K562 (cell line): Measurements from ENCODE around the gene CROT. TPM values are rescaled to one million over a fixed set of nuclear protein-coding genes. Genes with fewer than 3 reads are reported as not detected.

Source experiments
- ATAC-seq: fragments of 200-7000 bp; cut with Tn5 transposase; 3 replicates; pipeline ENCODE4 v1.9.1; 2020; ENCODE audit warnings: moderate library complexity
- BruUV-seq: library from RNA; stranded (reverse); fragments of 400-500 nt; replicated peaks from 2 replicates; lab custom pipeline; 2021; lab: Mats Ljungman, UMichigan
- CTCF ChIA-PET: fragments of 300-600 bp; formaldehyde crosslinking; extraction: SDS; loops from one replicate; lab custom pipeline; 2021; ENCODE audit warnings: low intra/inter-chr PET ratio; lab: Yijun Ruan, JAX
- POLR2A ChIA-PET: fragments of 300-600, 350-650 bp; sonication (Branson Sonifier 250); formaldehyde crosslinking; extraction: SDS; loops from one replicate; lab custom pipeline; 2021; ENCODE audit warnings: antibody characterized with exemption, inconsistent platforms; lab: Yijun Ruan, JAX
- DNase-seq, 4 experiments: peaks; one replicate each; pipeline versions ENCODE4 v3.0.0 to v3.0.0-alpha.2; 2011 to 2018; ENCODE audit warnings: low spot score in 3 of 4, mixed read lengths in 3 of 4; ENCODE audit errors: extremely low read depth in 1 of 4
- FAIRE-seq: peaks from 2 replicates; lab custom pipeline; 2011; peaks lifted over from hg19 to GRCh38; lab: Jason Lieb, UNC
- H2AFZ ChIP-seq: 2 replicates; pipeline ENCODE4 v1.6.0; 2011; ENCODE audit warnings: low read depth, low read length, control low read depth, inconsistent platforms
- H3K27ac ChIP-seq: fragments of 200-600 bp; 3 replicates; pipeline ENCODE4 v1.8.0; 2011; ENCODE audit warnings: low read depth, mild to moderate bottlenecking, control low read depth, inconsistent platforms, low read length, moderate library complexity, mixed read lengths; ENCODE audit errors: extremely low read depth
- H3K27me3 ChIP-seq, 2 experiments: fragments of 300-600 bp in 1 of 2; 2 replicates in 1 of 2; 3 replicates in 1 of 2; pipeline versions ENCODE4 v1.6.0 to v1.8.0; 2011; ENCODE audit warnings: inconsistent platforms in 2 of 2, low read length in 2 of 2, mild to moderate bottlenecking in 1 of 2, mixed read lengths in 1 of 2, moderate library complexity in 1 of 2; ENCODE audit not compliant: control insufficient read depth in 2 of 2, insufficient read depth in 2 of 2
- H3K36me3 ChIP-seq: fragments of 300-600 bp; 3 replicates; pipeline ENCODE4 v1.8.0; 2011; ENCODE audit warnings: mild to moderate bottlenecking, low read length, inconsistent platforms; ENCODE audit not compliant: control insufficient read depth, insufficient read depth
- H3K4me1 ChIP-seq, 2 experiments: fragments of 200-600 bp in 1 of 2; replicated peaks in 1 of 2; 2 replicates in 1 of 2; 3 replicates in 1 of 2; pipeline versions ENCODE4 v1.5.1 to v1.8.0; 2011; ENCODE audit warnings: inconsistent platforms in 2 of 2, low read length in 2 of 2, mild to moderate bottlenecking in 1 of 2, mixed read lengths in 1 of 2, moderate library complexity in 1 of 2; ENCODE audit not compliant: control insufficient read depth in 2 of 2, insufficient read depth in 2 of 2
- H3K4me2 ChIP-seq: 2 replicates; pipeline ENCODE4 v1.6.1; 2011; ENCODE audit warnings: low read length, control low read depth, inconsistent platforms, mixed read lengths; ENCODE audit not compliant: insufficient read depth
- H3K4me3 ChIP-seq: fragments of 200-600 bp; sonication (generic), shearing (Covaris generic); 2 replicates; pipeline ENCODE4 v1.5.1; 2016; ENCODE audit warnings: control low read depth, inconsistent platforms
- H3K79me2 ChIP-seq: fragments of 200-600 bp; 3 replicates; pipeline ENCODE4 v1.8.0; 2011; ENCODE audit warnings: low read length, inconsistent platforms; ENCODE audit not compliant: control insufficient read depth, insufficient read depth
- H3K9ac ChIP-seq, 2 experiments: 2 replicates each; pipeline versions ENCODE4 v1.6.0 to v1.6.1; 2011; ENCODE audit warnings: low read depth in 2 of 2, low read length in 2 of 2, control low read depth in 1 of 2, inconsistent platforms in 1 of 2, mild to moderate bottlenecking in 1 of 2, mixed read lengths in 1 of 2; ENCODE audit not compliant: insufficient read depth in 1 of 2
- H3K9me1 ChIP-seq: one replicate; pipeline ENCODE4 v1.6.0; 2011; ENCODE audit warnings: inconsistent platforms, mild to moderate bottlenecking, low read length, moderate library complexity; ENCODE audit not compliant: control insufficient read depth, insufficient read depth
- H3K9me3 ChIP-seq: replicated peaks from 2 replicates; pipeline ENCODE4 v1.5.1; 2011; ENCODE audit warnings: low read depth, low read length, inconsistent platforms; ENCODE audit not compliant: control insufficient read depth, insufficient read depth
- H4K20me1 ChIP-seq: replicated peaks from 2 replicates; pipeline ENCODE4 v1.6.1; 2011; ENCODE audit warnings: low read length, inconsistent platforms, mixed read lengths; ENCODE audit not compliant: control insufficient read depth, insufficient read depth
- GABPB2 ChIP-seq: fragments of 250-450 bp; sonication (Bioruptor Pico); conservative IDR thresholded peaks from 2 replicates; pipeline ENCODE4 v1.5.1; 2021; ENCODE audit warnings: mild to moderate bottlenecking
- HMG20B ChIP-seq: fragments of 250-450 bp; sonication (Bioruptor Pico); IDR thresholded peaks from 2 replicates; pipeline ENCODE4 v1.5.0; 2021; ENCODE audit warnings: mild to moderate bottlenecking
- LCOR ChIP-seq: sonication (generic); formaldehyde crosslinking; IDR thresholded peaks from 2 replicates; pipeline ENCODE4 v1.8.0; 2022; ENCODE audit warnings: mild to moderate bottlenecking, missing genetic modification reagents
- MXI1 ChIP-seq: IDR thresholded peaks from 2 replicates; pipeline ENCODE4 v1.6.1; 2011; ENCODE audit warnings: low read depth, mild to moderate bottlenecking, improper control_type of control experiment, low read length
- RFX5 ChIP-seq: IDR thresholded peaks from 2 replicates; pipeline ENCODE4 v1.6.1; 2011; ENCODE audit warnings: low read depth, mild to moderate bottlenecking, improper control_type of control experiment, low read length
- SMAD3 ChIP-seq: fragments of 450-650 bp; formaldehyde crosslinking; conservative IDR thresholded peaks from 2 replicates; pipeline ENCODE4 v1.4.0; 2020; ENCODE audit warnings: mild to moderate bottlenecking
- ZBTB8A ChIP-seq: fragments of 450-650 bp; IDR thresholded peaks from 2 replicates; pipeline ENCODE4 v1.6.1; 2018; ENCODE audit warnings: mild to moderate bottlenecking, moderate library complexity; ENCODE audit not compliant: partially characterized antibody
- ZNF175 ChIP-seq: fragments of 200-800 bp; sonication (Bioruptor generic); IDR thresholded peaks from 2 replicates; pipeline ENCODE4 v1.6.1; 2016; ENCODE audit warnings: low read depth, mild to moderate bottlenecking, missing genetic modification characterization, missing compliant biosample characterization
- ZNF395 ChIP-seq: fragments of 200-800 bp; sonication (Bioruptor generic); IDR thresholded peaks from 2 replicates; pipeline ENCODE4 v1.6.1; 2017; ENCODE audit warnings: missing genetic modification characterization, missing compliant biosample characterization
- WGBS: fragments of 100-300 bp; shearing (Covaris generic); methylation state at CpG from one replicate; pipeline ENCODE4 v1.1.6; 2016; ENCODE audit warnings: low coverage, mixed read lengths; ENCODE audit not compliant: insufficient coverage; ENCODE audit errors: missing lambda C conversion rate; 5-methylcytosine and 5-hydroxymethylcytosine counted together
- in situ Hi-C: fragments of 300-500 bp; cut with MboI; formaldehyde crosslinking; loops from 4 replicates; pipeline ENCODE4 v1.15.0; 2018; ENCODE audit warnings: inconsistent platforms, mixed read lengths
- intact Hi-C: fragments of 100-400 bp; cut with micrococcal nuclease; formaldehyde crosslinking; loops from 2 replicates; pipeline ENCODE4 v1.14.2; 2022
- polyA plus RNA-seq, 8 experiments: library from polyadenylated mRNA; depleted of rRNA in 4 of 8; stranded (reverse) in 5 of 8; unstranded in 3 of 8; fragments of >200 nt; fragmentation: Nextera tagmentation in 2 of 8; fragmentation: Illumina TruSeq in 1 of 8; extraction: Ambion mirVana in 2 of 8; extraction: Trizol in 1 of 8; gene quantifications; 2 replicates each; pipeline versions ENCODE4 v1.2.1 to v1.2.3, GENCODE V29; 2011 to 2014; ENCODE audit warnings: inconsistent platforms in 1 of 8, missing spikeins in 1 of 8
- total RNA-seq, 7 experiments: library from RNA; depleted of rRNA in 6 of 7; stranded (reverse); fragments of >200 nt in 6 of 7; fragmentation: Illumina TruSeq in 2 of 7; extraction: Trizol in 2 of 7; gene quantifications; 2 replicates each; pipeline versions ENCODE4 v1.2.1 to v1.2.3, GENCODE V29; 2011 to 2021; ENCODE audit warnings: low replicate concordance in 1 of 7
- TF ChIP-seq, protein P1 (sequence below), 2 experiments: fragments of 450-650 bp; IDR thresholded peaks; 2 replicates each; pipeline ENCODE4 v1.6.1; 2018; ENCODE audit warnings: mild to moderate bottlenecking in 2 of 2, low read depth in 1 of 2; ENCODE audit not compliant: partially characterized antibody in 2 of 2

The CROT gene
- total and polyA plus RNA-seq, 9 of the 15 experiments (the other 6 are each of a cell fraction or from before 2014, with no cell fraction given) = 2.5 to 8.1 (median 5.1) TPM

- CTCF ChIA-PET = no interaction called here
- 52% methylated on average over 2 of the region's 2 CpGs for WGBS
- no peak for FAIRE-seq
These were observed 15.9 kb downstream of the CROT start for GRCh38 chr7:87361320-87361719.

DNA sequence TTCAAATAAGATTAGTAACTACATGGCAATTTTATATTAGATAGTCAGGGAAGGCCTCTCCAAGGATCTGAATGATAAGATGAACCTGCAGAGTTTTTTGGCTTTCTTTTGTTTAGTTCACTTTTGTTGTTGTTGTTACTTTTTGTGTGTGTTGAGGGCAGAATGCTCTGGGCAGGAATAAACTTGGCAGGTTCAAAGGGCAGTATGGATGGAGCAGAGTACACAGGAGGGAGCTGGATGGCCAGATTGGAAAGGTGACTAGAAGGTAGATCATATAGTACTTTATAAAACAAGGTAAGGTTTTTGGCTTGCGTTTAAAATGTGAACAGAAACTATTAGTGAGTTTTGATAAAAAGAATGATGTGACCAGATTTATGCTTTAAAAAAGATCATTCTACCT is 17.9 kb downstream of the CROT start:
- H2AFZ ChIP-seq = no peak overlapping the region
- ChIA-PET CTCF (no interaction called here), POLR2A (no interaction called here)
- DNase-seq (no peak), ATAC-seq (no peak), FAIRE-seq (no peak)
- H3K27me3 ChIP-seq = no peaks in the 10 kb centered on the region
- no peak overlapping the region for H3K27ac ChIP-seq
- no peak overlapping the region for H3K9ac ChIP-seq
- H3K9me1 ChIP-seq = no peaks in the 10 kb centered on the region
- H3K36me3 ChIP-seq = no peaks in the 10 kb centered on the region
- H4K20me1 ChIP-seq = no peaks in the 10 kb centered on the region
- in situ Hi-C loops (no loop called here), intact Hi-C loops (no loop called here)
- H3K9me3 ChIP-seq = no peaks in the 10 kb centered on the region
- H3K4me3 ChIP-seq = no peak overlapping the region
- WGBS = 20% methylated on average over 1 of the region's 1 CpG
- no TSS peak for BruUV-seq
- H3K79me2 ChIP-seq = no peaks in the 10 kb centered on the region
- H3K4me1 ChIP-seq = peaks cover 0 to 7% of the 10 kb centered on the region in 2 experiments; a peak in 3 of 5 replicates
- no peak overlapping the region for H3K4me2 ChIP-seq
- TF ChIP-seq GABPB2 = no peak
- no peak for TF ChIP-seq ZNF395 (CRISPR knock-in tag)
- TF ChIP-seq ZBTB8A = no peak
- TF ChIP-seq LCOR (CRISPR knock-in tag) = no peak
- TF ChIP-seq RFX5 = no peak
- no peak for TF ChIP-seq MXI1
- no peak for TF ChIP-seq ZNF175 (CRISPR knock-in tag)
- TF ChIP-seq, protein P1, sequence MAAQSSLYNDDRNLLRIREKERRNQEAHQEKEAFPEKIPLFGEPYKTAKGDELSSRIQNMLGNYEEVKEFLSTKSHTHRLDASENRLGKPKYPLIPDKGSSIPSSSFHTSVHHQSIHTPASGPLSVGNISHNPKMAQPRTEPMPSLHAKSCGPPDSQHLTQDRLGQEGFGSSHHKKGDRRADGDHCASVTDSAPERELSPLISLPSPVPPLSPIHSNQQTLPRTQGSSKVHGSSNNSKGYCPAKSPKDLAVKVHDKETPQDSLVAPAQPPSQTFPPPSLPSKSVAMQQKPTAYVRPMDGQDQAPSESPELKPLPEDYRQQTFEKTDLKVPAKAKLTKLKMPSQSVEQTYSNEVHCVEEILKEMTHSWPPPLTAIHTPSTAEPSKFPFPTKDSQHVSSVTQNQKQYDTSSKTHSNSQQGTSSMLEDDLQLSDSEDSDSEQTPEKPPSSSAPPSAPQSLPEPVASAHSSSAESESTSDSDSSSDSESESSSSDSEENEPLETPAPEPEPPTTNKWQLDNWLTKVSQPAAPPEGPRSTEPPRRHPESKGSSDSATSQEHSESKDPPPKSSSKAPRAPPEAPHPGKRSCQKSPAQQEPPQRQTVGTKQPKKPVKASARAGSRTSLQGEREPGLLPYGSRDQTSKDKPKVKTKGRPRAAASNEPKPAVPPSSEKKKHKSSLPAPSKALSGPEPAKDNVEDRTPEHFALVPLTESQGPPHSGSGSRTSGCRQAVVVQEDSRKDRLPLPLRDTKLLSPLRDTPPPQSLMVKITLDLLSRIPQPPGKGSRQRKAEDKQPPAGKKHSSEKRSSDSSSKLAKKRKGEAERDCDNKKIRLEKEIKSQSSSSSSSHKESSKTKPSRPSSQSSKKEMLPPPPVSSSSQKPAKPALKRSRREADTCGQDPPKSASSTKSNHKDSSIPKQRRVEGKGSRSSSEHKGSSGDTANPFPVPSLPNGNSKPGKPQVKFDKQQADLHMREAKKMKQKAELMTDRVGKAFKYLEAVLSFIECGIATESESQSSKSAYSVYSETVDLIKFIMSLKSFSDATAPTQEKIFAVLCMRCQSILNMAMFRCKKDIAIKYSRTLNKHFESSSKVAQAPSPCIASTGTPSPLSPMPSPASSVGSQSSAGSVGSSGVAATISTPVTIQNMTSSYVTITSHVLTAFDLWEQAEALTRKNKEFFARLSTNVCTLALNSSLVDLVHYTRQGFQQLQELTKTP (IDR thresholded peaks at IDR 0.05; ENCODE audit: low read depth in 1 of 2, partially characterized antibody in 2 of 2) = no peak
- TF ChIP-seq SMAD3 (CRISPR knock-in tag) = no peak

More at GRCh38 chr7:87361320-87361719, 15.9 kb downstream of the CROT start:
- no peak overlapping the region for H3K4me3 ChIP-seq
- TF ChIP-seq HMG20B (CRISPR knock-in tag) = no peak
- no peak for TF ChIP-seq ZNF175 (CRISPR knock-in tag)
- TF ChIP-seq ZBTB8A = no peak
- TF ChIP-seq, all 486 proteins: peak for 0
- no peak overlapping the region for H2AFZ ChIP-seq
- H3K36me3 ChIP-seq = no peaks in the 10 kb centered on the region
- no peaks in the 10 kb centered on the region for H3K9me1 ChIP-seq
- H3K9me3 ChIP-seq = no peaks in the 10 kb centered on the region
- DNase-seq (no peak), ATAC-seq (no peak)
- no peaks in the 10 kb centered on the region for H3K27me3 ChIP-seq
- intact Hi-C loops (no loop called here), in situ Hi-C loops (no loop called here)
- no peaks in the 10 kb centered on the region for H4K20me1 ChIP-seq
- H3K79me2 ChIP-seq = no peaks in the 10 kb centered on the region
- POLR2A ChIA-PET = interaction anchor here (1.0 kb wide), 1 partner anchor 14 kb away, joined by 3 read pairs; no protein-coding TSS in a partner anchor
- BruUV-seq = no TSS peak
- H3K4me2 ChIP-seq = no peak overlapping the region
- no peak overlapping the region for H3K9ac ChIP-seq
- no peak overlapping the region for H3K27ac ChIP-seq
- 0 out of 5 replicates have a peak, but pooled peaks cover 0 to 4% of the 10 kb centered on the region in 2 experiments for H3K4me1 ChIP-seq
